Spleen (tissue), 7 donors: ENCODE results near the gene WDR54.

Source experiments
- CTCF ChIP-seq, 11 experiments: fragments of 200-600 bp in 7 of 11; fragments of 450-650 bp in 4 of 11; sonication (generic) in 4 of 11; IDR thresholded peaks in 8 of 11; conservative IDR thresholded peaks in 3 of 11; 1 replicate in 7 of 11; 2 replicates in 4 of 11; pipeline versions ENCODE4 v1.4.0 to v1.8.0; 2016 to 2021; ENCODE audit warnings: antibody characterized with exemption in 11 of 11, inconsistent platforms in 4 of 11, mild to moderate bottlenecking in 1 of 11
- POLR2A ChIP-seq, 3 donors: fragments of 450-650 bp; IDR thresholded peaks; one replicate each; pipeline ENCODE4 v1.5.1; 2017; ENCODE audit warnings: antibody characterized with exemption in 3 of 3, mild to moderate bottlenecking in 1 of 3
- donor health status: DM: no; HTN: no; CAD: no; lungs with moderate emphysema.
- donor health status: DM: no; HTN: no; CAD: no.
- donor health status: DM: no; HTN: no; CAD: no.

GRCh38 chr2:74415762-74416395 lies 5.7 kb upstream of the WDR54 start:
- TF ChIP-seq CTCF (IDR thresholded peaks at IDR 0.05 in 8 of 11, conservative IDR thresholded peaks at IDR 0.05 in 3 of 11): no peak
- no peak for TF ChIP-seq POLR2A (IDR thresholded peaks at IDR 0.05)
